ENCODE results near the gene OTUD3.

DNA sequence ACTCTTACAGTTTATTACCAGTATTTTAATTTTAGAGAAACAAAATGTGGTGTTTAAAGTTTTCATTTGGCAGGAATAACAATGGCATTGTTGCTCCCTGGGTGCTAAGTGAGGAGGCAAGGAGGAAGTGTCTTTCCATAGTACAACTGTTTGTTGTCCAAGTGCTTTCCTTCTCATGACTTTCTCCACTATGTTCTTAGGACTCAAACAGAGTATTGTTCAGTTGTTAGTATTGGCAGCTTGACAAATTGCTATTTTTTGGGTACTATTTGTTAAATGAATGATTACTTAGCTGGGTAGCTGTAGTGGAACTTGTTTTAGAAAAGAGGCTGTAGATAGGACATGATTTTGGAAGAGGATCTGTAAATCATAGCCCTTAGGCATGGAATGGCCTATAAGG is 7.5 kb downstream of the OTUD3 start:
- TF ChIP-seq, protein P1, sequence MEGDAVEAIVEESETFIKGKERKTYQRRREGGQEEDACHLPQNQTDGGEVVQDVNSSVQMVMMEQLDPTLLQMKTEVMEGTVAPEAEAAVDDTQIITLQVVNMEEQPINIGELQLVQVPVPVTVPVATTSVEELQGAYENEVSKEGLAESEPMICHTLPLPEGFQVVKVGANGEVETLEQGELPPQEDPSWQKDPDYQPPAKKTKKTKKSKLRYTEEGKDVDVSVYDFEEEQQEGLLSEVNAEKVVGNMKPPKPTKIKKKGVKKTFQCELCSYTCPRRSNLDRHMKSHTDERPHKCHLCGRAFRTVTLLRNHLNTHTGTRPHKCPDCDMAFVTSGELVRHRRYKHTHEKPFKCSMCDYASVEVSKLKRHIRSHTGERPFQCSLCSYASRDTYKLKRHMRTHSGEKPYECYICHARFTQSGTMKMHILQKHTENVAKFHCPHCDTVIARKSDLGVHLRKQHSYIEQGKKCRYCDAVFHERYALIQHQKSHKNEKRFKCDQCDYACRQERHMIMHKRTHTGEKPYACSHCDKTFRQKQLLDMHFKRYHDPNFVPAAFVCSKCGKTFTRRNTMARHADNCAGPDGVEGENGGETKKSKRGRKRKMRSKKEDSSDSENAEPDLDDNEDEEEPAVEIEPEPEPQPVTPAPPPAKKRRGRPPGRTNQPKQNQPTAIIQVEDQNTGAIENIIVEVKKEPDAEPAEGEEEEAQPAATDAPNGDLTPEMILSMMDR (IDR thresholded peaks at IDR 0.05), result no peak
- TF ChIP-seq POLR2A (IDR thresholded peaks at IDR 0.05), result no peak
